Glomerular endothelial cell (primary cell): Measurements from ENCODE around the gene APOBEC3F. TPM values are rescaled to one million over a fixed set of nuclear protein-coding genes. Genes with fewer than 3 reads are reported as not detected.

ENCODE experiments used
- DNase-seq: peaks from one replicate; pipeline ENCODE4 v3.0.0-alpha.2; 2011; ENCODE audit warnings: low read depth, low spot score; ENCODE audit errors: extremely low read depth
- total RNA-seq: library from RNA; depleted of rRNA; stranded (reverse); fragments of >200 nt; gene quantifications from 2 replicates; pipeline ENCODE4 v1.2.3, GENCODE V29; 2015

The APOBEC3F gene
- total RNA-seq, 1 donor from 2014 or later, result 11.4 TPM

- no peak for DNase-seq
Observed at GRCh38 chr22:39090426-39091064, 49.9 kb downstream of the APOBEC3F start.

GRCh38 chr22:39091126-39092081, 50.7 kb downstream of the APOBEC3F start:
- DNase-seq, result no peak

GRCh38 chr22:39092111-39092862, 51.6 kb downstream of the APOBEC3F start:
- no peak for DNase-seq

GRCh38 chr22:39094717-39095389, 54.2 kb downstream of the APOBEC3F start:
- no peak for DNase-seq

- no peak for DNase-seq
Observed at GRCh38 chr22:39095971-39096370, 55.3 kb downstream of the APOBEC3F start.

- no peak for DNase-seq
Observed at GRCh38 chr22:39097098-39098020, 56.7 kb downstream of the APOBEC3F start, which contains the start of gene APOBEC3H. TSS of gene APOBEC3H (plus strand) at chr22:39097244. CDS start at chr22:39100279, 3,035 bp downstream.

GRCh38 chr22:39098026-39098425, 57.4 kb downstream of the APOBEC3F start:
- no peak for DNase-seq

- DNase-seq, result no peak
Observed at GRCh38 chr22:39098576-39098975, 57.9 kb downstream of the APOBEC3F start.

GRCh38 chr22:39101226-39101625, 60.6 kb downstream of the APOBEC3F start:
- DNase-seq, result no peak

- DNase-seq, result no peak
Observed at GRCh38 chr22:39103431-39103830, 62.8 kb downstream of the APOBEC3F start.

Other genes with a start within 250 kb of the APOBEC3F start
- 14.6 and 20.2 TPM in 2 replicates for gene DNAL4, start 246.7 kb upstream of the APOBEC3F start, total RNA-seq
- 1.1 and 3.7 TPM in 2 replicates for gene NPTXR, start 196.8 kb upstream of the APOBEC3F start, total RNA-seq
- 49.6 and 50.9 TPM in 2 replicates for gene CBX6, start 168.6 kb upstream of the APOBEC3F start, total RNA-seq
- not detected in 2 replicates for gene APOBEC3A, start 83.3 kb upstream of the APOBEC3F start, total RNA-seq
- gene APOBEC3B, start 58.5 kb upstream of the APOBEC3F start, total RNA-seq, result 0.87 and 4.7 TPM in 2 replicates
- 17.8 and 21.2 TPM in 2 replicates for gene APOBEC3C, start 26.6 kb upstream of the APOBEC3F start, total RNA-seq
- gene APOBEC3D, start 19.7 kb upstream of the APOBEC3F start, total RNA-seq, result 1.7 and 3.7 TPM in 2 replicates
- 7.5 and 10.2 TPM in 2 replicates for gene APOBEC3G, start 36.4 kb downstream of the APOBEC3F start, total RNA-seq
- not detected in 2 replicates for gene APOBEC3H, start 56.4 kb downstream of the APOBEC3F start, total RNA-seq
- 2.0 and 14.5 TPM in 2 replicates for gene CBX7, start 111.8 kb downstream of the APOBEC3F start, total RNA-seq
- 132 and 333 TPM in 2 replicates for gene PDGFB, start 204.1 kb downstream of the APOBEC3F start, total RNA-seq